K562 (cell line): ENCODE measurements around the gene CACNA2D3. TPM values are rescaled to one million over a fixed set of nuclear protein-coding genes. Genes with fewer than 3 reads are reported as not detected.

Experiments
- ATAC-seq: fragments of 200-7000 bp; cut with Tn5 transposase; 3 replicates; pipeline ENCODE4 v1.9.1; 2020; ENCODE audit warnings: moderate library complexity
- BruUV-seq: library from RNA; stranded (reverse); fragments of 400-500 nt; replicated peaks from 2 replicates; lab custom pipeline; 2021; lab: Mats Ljungman, UMichigan
- CTCF ChIA-PET: fragments of 300-600 bp; formaldehyde crosslinking; extraction: SDS; loops from one replicate; lab custom pipeline; 2021; ENCODE audit warnings: low intra/inter-chr PET ratio; lab: Yijun Ruan, JAX
- POLR2A ChIA-PET: fragments of 300-600, 350-650 bp; sonication (Branson Sonifier 250); formaldehyde crosslinking; extraction: SDS; loops from one replicate; lab custom pipeline; 2021; ENCODE audit warnings: antibody characterized with exemption, inconsistent platforms; lab: Yijun Ruan, JAX
- DNase-seq, 4 experiments: peaks; one replicate each; pipeline versions ENCODE4 v3.0.0 to v3.0.0-alpha.2; 2011 to 2018; ENCODE audit warnings: low spot score in 3 of 4, mixed read lengths in 3 of 4; ENCODE audit errors: extremely low read depth in 1 of 4
- FAIRE-seq: peaks from 2 replicates; lab custom pipeline; 2011; peaks lifted over from hg19 to GRCh38; lab: Jason Lieb, UNC
- H2AFZ ChIP-seq: 2 replicates; pipeline ENCODE4 v1.6.0; 2011; ENCODE audit warnings: low read depth, low read length, control low read depth, inconsistent platforms
- H3K27ac ChIP-seq: fragments of 200-600 bp; 3 replicates; pipeline ENCODE4 v1.8.0; 2011; ENCODE audit warnings: low read depth, mild to moderate bottlenecking, control low read depth, inconsistent platforms, low read length, moderate library complexity, mixed read lengths; ENCODE audit errors: extremely low read depth
- H3K27me3 ChIP-seq, 2 experiments: fragments of 300-600 bp in 1 of 2; 2 replicates in 1 of 2; 3 replicates in 1 of 2; pipeline versions ENCODE4 v1.6.0 to v1.8.0; 2011; ENCODE audit warnings: inconsistent platforms in 2 of 2, low read length in 2 of 2, mild to moderate bottlenecking in 1 of 2, mixed read lengths in 1 of 2, moderate library complexity in 1 of 2; ENCODE audit not compliant: control insufficient read depth in 2 of 2, insufficient read depth in 2 of 2
- H3K36me3 ChIP-seq: fragments of 300-600 bp; 3 replicates; pipeline ENCODE4 v1.8.0; 2011; ENCODE audit warnings: mild to moderate bottlenecking, low read length, inconsistent platforms; ENCODE audit not compliant: control insufficient read depth, insufficient read depth
- H3K4me1 ChIP-seq, 2 experiments: fragments of 200-600 bp in 1 of 2; replicated peaks in 1 of 2; 2 replicates in 1 of 2; 3 replicates in 1 of 2; pipeline versions ENCODE4 v1.5.1 to v1.8.0; 2011; ENCODE audit warnings: inconsistent platforms in 2 of 2, low read length in 2 of 2, mild to moderate bottlenecking in 1 of 2, mixed read lengths in 1 of 2, moderate library complexity in 1 of 2; ENCODE audit not compliant: control insufficient read depth in 2 of 2, insufficient read depth in 2 of 2
- H3K4me2 ChIP-seq: 2 replicates; pipeline ENCODE4 v1.6.1; 2011; ENCODE audit warnings: low read length, control low read depth, inconsistent platforms, mixed read lengths; ENCODE audit not compliant: insufficient read depth
- H3K4me3 ChIP-seq: fragments of 200-600 bp; sonication (generic), shearing (Covaris generic); 2 replicates; pipeline ENCODE4 v1.5.1; 2016; ENCODE audit warnings: control low read depth, inconsistent platforms
- H3K79me2 ChIP-seq: fragments of 200-600 bp; 3 replicates; pipeline ENCODE4 v1.8.0; 2011; ENCODE audit warnings: low read length, inconsistent platforms; ENCODE audit not compliant: control insufficient read depth, insufficient read depth
- H3K9ac ChIP-seq, 2 experiments: 2 replicates each; pipeline versions ENCODE4 v1.6.0 to v1.6.1; 2011; ENCODE audit warnings: low read depth in 2 of 2, low read length in 2 of 2, control low read depth in 1 of 2, inconsistent platforms in 1 of 2, mild to moderate bottlenecking in 1 of 2, mixed read lengths in 1 of 2; ENCODE audit not compliant: insufficient read depth in 1 of 2
- H3K9me1 ChIP-seq: one replicate; pipeline ENCODE4 v1.6.0; 2011; ENCODE audit warnings: inconsistent platforms, mild to moderate bottlenecking, low read length, moderate library complexity; ENCODE audit not compliant: control insufficient read depth, insufficient read depth
- H3K9me3 ChIP-seq: replicated peaks from 2 replicates; pipeline ENCODE4 v1.5.1; 2011; ENCODE audit warnings: low read depth, low read length, inconsistent platforms; ENCODE audit not compliant: control insufficient read depth, insufficient read depth
- H4K20me1 ChIP-seq: replicated peaks from 2 replicates; pipeline ENCODE4 v1.6.1; 2011; ENCODE audit warnings: low read length, inconsistent platforms, mixed read lengths; ENCODE audit not compliant: control insufficient read depth, insufficient read depth
- CHD1 ChIP-seq: fragments of 200-600 bp; sonication (generic); IDR thresholded peaks from one replicate; pipeline ENCODE4 v1.6.1; 2012; ENCODE audit warnings: mild to moderate bottlenecking, moderate library complexity, low read length, inconsistent platforms
- KHSRP ChIP-seq: fragments of 450-650 bp; IDR thresholded peaks from 2 replicates; pipeline ENCODE4 v1.6.1; 2017
- MYNN ChIP-seq, 2 experiments: sonication (generic); formaldehyde crosslinking in 1 of 2; IDR thresholded peaks; 2 replicates each; pipeline versions ENCODE4 v1.5.0 to v1.6.1; 2016 to 2020; ENCODE audit warnings: antibody characterized with exemption in 1 of 2, missing genetic modification reagents in 1 of 2
- NFE2L1 ChIP-seq: fragments of 450-650 bp; IDR thresholded peaks from 2 replicates; pipeline ENCODE4 v1.6.1; 2016; ENCODE audit warnings: missing genetic modification characterization, low read depth, mild to moderate bottlenecking, missing compliant biosample characterization, moderate library complexity, borderline replicate concordance
- NUFIP1 ChIP-seq: fragments of 450-650 bp; IDR thresholded peaks from 2 replicates; pipeline ENCODE4 v1.6.1; 2018; ENCODE audit not compliant: partially characterized antibody
- POLR2A ChIP-seq: fragments of 450-650 bp; conservative IDR thresholded peaks from 2 replicates; pipeline ENCODE4 v1.6.1; 2016
- SP1 ChIP-seq: sonication (generic); formaldehyde crosslinking; IDR thresholded peaks from 2 replicates; pipeline ENCODE4 v1.8.1; 2022; ENCODE audit warnings: mild to moderate bottlenecking, missing genetic modification reagents
- SRSF7 ChIP-seq: fragments of 200-400 bp; formaldehyde crosslinking; optimal IDR thresholded peaks from 2 replicates; pipeline ENCODE3; 2017; ENCODE audit warnings: mild to moderate bottlenecking, low read depth, low read length
- TOE1 ChIP-seq, 2 experiments: fragments of 450-650 bp in 1 of 2; sonication (generic) in 1 of 2; formaldehyde crosslinking in 1 of 2; IDR thresholded peaks; 2 replicates each; pipeline versions ENCODE4 v1.7.1 to v1.8.0; 2016 to 2022; ENCODE audit warnings: borderline replicate concordance in 2 of 2, mild to moderate bottlenecking in 2 of 2, antibody characterized with exemption in 1 of 2, inconsistent platforms in 1 of 2, low read depth in 1 of 2, missing genetic modification reagents in 1 of 2, moderate library complexity in 1 of 2
- ZNF75A ChIP-seq: fragments of 450-650 bp; formaldehyde crosslinking; IDR thresholded peaks from 2 replicates; pipeline ENCODE4 v1.4.0; 2020; ENCODE audit warnings: mild to moderate bottlenecking
- WGBS: fragments of 100-300 bp; shearing (Covaris generic); methylation state at CpG from one replicate; pipeline ENCODE4 v1.1.6; 2016; ENCODE audit warnings: low coverage, mixed read lengths; ENCODE audit not compliant: insufficient coverage; ENCODE audit errors: missing lambda C conversion rate; 5-methylcytosine and 5-hydroxymethylcytosine counted together
- in situ Hi-C: fragments of 300-500 bp; cut with MboI; formaldehyde crosslinking; loops from 4 replicates; pipeline ENCODE4 v1.15.0; 2018; ENCODE audit warnings: inconsistent platforms, mixed read lengths
- intact Hi-C: fragments of 100-400 bp; cut with micrococcal nuclease; formaldehyde crosslinking; loops from 2 replicates; pipeline ENCODE4 v1.14.2; 2022
- polyA plus RNA-seq, 8 experiments: library from polyadenylated mRNA; depleted of rRNA in 4 of 8; stranded (reverse) in 5 of 8; unstranded in 3 of 8; fragments of >200 nt; fragmentation: Nextera tagmentation in 2 of 8; fragmentation: Illumina TruSeq in 1 of 8; extraction: Ambion mirVana in 2 of 8; extraction: Trizol in 1 of 8; gene quantifications; 2 replicates each; pipeline versions ENCODE4 v1.2.1 to v1.2.3, GENCODE V29; 2011 to 2014; ENCODE audit warnings: inconsistent platforms in 1 of 8, missing spikeins in 1 of 8
- total RNA-seq, 7 experiments: library from RNA; depleted of rRNA in 6 of 7; stranded (reverse); fragments of >200 nt in 6 of 7; fragmentation: Illumina TruSeq in 2 of 7; extraction: Trizol in 2 of 7; gene quantifications; 2 replicates each; pipeline versions ENCODE4 v1.2.1 to v1.2.3, GENCODE V29; 2011 to 2021; ENCODE audit warnings: low replicate concordance in 1 of 7
- TF ChIP-seq, protein P1 (sequence below), 3 experiments: fragments of 200-800 bp in 1 of 3; sonication (Bioruptor generic) in 1 of 3; sonication (generic) in 1 of 3; formaldehyde crosslinking in 1 of 3; IDR thresholded peaks; 2 replicates each; pipeline versions ENCODE4 v1.6.1 to v1.8.0; 2016 to 2022; ENCODE audit warnings: mild to moderate bottlenecking in 2 of 3, missing compliant biosample characterization in 2 of 3, missing genetic modification characterization in 2 of 3, missing genetic modification reagents in 1 of 3

The CACNA2D3 gene
- total and polyA plus RNA-seq, 9 of the 15 experiments (the other 6 are each of a cell fraction or from before 2014, with no cell fraction given) = 0.01 TPM; not detected in 8

DNA sequence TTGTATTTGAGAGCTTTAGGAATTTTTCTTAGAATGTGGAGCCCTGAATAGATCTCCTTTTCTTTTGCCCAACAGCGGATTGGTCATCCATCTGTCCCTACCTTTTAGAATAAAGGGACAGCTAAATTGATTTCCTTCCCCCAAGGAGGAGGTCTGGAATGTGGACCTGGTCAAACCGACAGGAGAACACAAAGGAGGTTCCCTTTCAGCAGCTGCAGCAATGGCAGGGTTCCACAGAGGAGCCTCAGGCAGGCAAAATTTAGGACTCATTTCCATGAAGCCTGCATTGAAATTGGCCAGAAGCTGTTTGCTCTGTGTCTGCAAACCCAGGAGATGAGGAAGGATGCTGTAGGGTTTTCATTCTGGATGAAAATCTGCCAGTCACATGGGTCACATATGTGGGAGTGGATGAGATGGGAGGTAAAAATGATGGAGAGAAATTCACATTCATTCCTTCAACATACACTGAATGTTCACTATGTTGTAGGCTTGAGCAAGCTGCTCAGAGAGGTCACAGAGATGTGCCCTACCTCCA lies 728.2 kb downstream of the CACNA2D3 start:
- ATAC-seq (no peak), FAIRE-seq (no peak)
- CTCF ChIA-PET = no interaction called here

More for the DNA sequence above, 728.2 kb downstream of the CACNA2D3 start:
- H4K20me1 ChIP-seq = 0 out of 2 replicates have a peak, but pooled peaks cover 3% of the 10 kb centered on the region
- no peak overlapping the region for H3K4me2 ChIP-seq
- H3K27me3 ChIP-seq = no peaks in the 10 kb centered on the region
- H3K9me3 ChIP-seq = no peaks in the 10 kb centered on the region
- intact Hi-C loops (no loop called here), in situ Hi-C loops (no loop called here)
- POLR2A ChIA-PET = no interaction called here
- no peak overlapping the region for H3K9ac ChIP-seq
- no peaks in the 10 kb centered on the region; a peak in 1 of 5 replicates for H3K4me1 ChIP-seq
- TF ChIP-seq ZNF75A (CRISPR knock-in tag) (no peak), TOE1 (IDR thresholded peaks at IDR 0.05; ENCODE audit: borderline replicate concordance) (no peak), TOE1 (CRISPR knock-in tag; IDR thresholded peaks at IDR 0.05; ENCODE audit: borderline replicate concordance, low read depth) (no peak), SRSF7 (no peak), KHSRP (no peak), CHD1 (no peak), MYNN (IDR thresholded peaks at IDR 0.05) (no peak), MYNN (CRISPR knock-in tag; IDR thresholded peaks at IDR 0.05) (no peak), POLR2A (no peak), NFE2L1 (no peak), SP1 (no peak), NUFIP1 (no peak)
- TF ChIP-seq, protein P1, sequence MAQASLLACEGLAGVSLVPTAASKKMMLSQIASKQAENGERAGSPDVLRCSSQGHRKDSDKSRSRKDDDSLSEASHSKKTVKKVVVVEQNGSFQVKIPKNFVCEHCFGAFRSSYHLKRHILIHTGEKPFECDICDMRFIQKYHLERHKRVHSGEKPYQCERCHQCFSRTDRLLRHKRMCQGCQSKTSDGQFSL (CRISPR knock-in tag; IDR thresholded peaks at IDR 0.05) = no peak
- TF ChIP-seq, protein P1 (tag; IDR thresholded peaks at IDR 0.05) = no peak
- H3K27ac ChIP-seq = no peak overlapping the region
- no peak overlapping the region for H2AFZ ChIP-seq
- no peak overlapping the region for H3K4me3 ChIP-seq
- no peak for DNase-seq
- BruUV-seq = no TSS peak
- no peaks in the 10 kb centered on the region for H3K79me2 ChIP-seq
- H3K9me1 ChIP-seq = no peaks in the 10 kb centered on the region
- no peaks in the 10 kb centered on the region for H3K36me3 ChIP-seq
- 0% methylated on average over 2 of the region's 2 CpGs for WGBS
